Measurements from ENCODE around the gene SHISA6.

SHISA6 gene

GRCh38 chr17:11601661-11602060 lies 360.6 kb downstream of the SHISA6 start:
- no peak for DNase-seq

- DNase-seq: no peak
Measured at GRCh38 chr17:11608396-11608795, 367.4 kb downstream of the SHISA6 start.

DNA sequence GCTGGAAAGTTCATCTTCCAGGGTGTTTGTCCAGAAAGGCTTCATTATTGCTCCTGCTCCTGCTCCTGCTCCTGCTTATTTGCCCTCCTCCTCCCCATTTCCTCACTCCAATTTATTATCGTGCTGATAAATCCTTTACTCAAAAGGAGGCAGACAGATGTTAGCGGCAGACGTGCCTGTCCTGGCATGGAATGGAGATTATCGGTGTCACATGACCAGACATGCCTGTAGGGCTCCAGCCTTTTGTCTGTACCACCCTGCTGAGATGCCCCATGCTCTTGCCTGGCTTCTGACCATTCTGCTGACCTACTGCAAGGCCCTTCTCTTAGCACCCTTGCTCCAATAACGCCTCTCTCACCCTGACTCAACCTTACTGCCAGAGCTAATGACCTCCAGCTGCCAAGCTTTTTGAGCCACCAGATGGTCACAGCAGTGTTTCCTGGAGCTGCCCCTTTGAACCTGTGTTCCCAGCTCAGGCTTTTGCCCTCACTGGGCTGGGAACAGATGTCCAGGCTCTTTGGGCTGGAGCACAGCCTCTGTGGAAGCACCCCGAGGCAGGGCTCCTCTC lies 370.1 kb downstream of the SHISA6 start:
- DNase-seq: no peak

- no peak for DNase-seq
Measured at GRCh38 chr17:11612956-11613355, 371.9 kb downstream of the SHISA6 start.

Data from CD4-positive, alpha-beta T cell treated with Interleukin-15 for 1 hour (primary cell).